H9 (cell line): ENCODE measurements around the gene IFNA5. TPM values are rescaled to one million over a fixed set of nuclear protein-coding genes. Genes with fewer than 3 reads are reported as not detected.

Source experiments
- DNase-seq: peaks from one replicate; pipeline ENCODE4 v3.0.0-alpha.2; 2017
- H2AFZ ChIP-seq: one replicate; pipeline ENCODE4 v1.6.1; 2013; ENCODE audit warnings: mild to moderate bottlenecking, low read length, control low read depth, moderate library complexity
- H2AK5ac ChIP-seq: 2 replicates; pipeline ENCODE4 v1.6.1; 2013; ENCODE audit warnings: low read length, control low read depth, mixed read lengths; ENCODE audit not compliant: insufficient read length
- H2BK120ac ChIP-seq: one replicate; pipeline ENCODE4 v1.6.1; 2013; ENCODE audit warnings: low read depth, mild to moderate bottlenecking, low read length, control low read depth, inconsistent platforms; ENCODE audit not compliant: poor library complexity, severe bottlenecking
- H2BK12ac ChIP-seq: 2 replicates; pipeline ENCODE4 v1.6.1; 2013; ENCODE audit warnings: low read length, control low read depth, mixed read lengths, low read depth; ENCODE audit not compliant: insufficient read length
- H2BK15ac ChIP-seq: 2 replicates; pipeline ENCODE4 v1.6.1; 2013; ENCODE audit warnings: low read depth, low read length, control low read depth
- H2BK20ac ChIP-seq: one replicate; pipeline ENCODE4 v1.6.1; 2013; ENCODE audit warnings: low read depth, mild to moderate bottlenecking, low read length, control low read depth, inconsistent platforms; ENCODE audit not compliant: poor library complexity, severe bottlenecking
- H2BK5ac ChIP-seq: 2 replicates; pipeline ENCODE4 v1.6.1; 2013; ENCODE audit warnings: low read length, control low read depth, mixed read lengths; ENCODE audit not compliant: insufficient read length
- H3K14ac ChIP-seq: 2 replicates; pipeline ENCODE4 v1.6.1; 2013; ENCODE audit warnings: low read length, control low read depth; ENCODE audit not compliant: insufficient read depth
- H3K18ac ChIP-seq: 2 replicates; pipeline ENCODE4 v1.6.1; 2013; ENCODE audit warnings: low read depth, mild to moderate bottlenecking, mixed read lengths, low read length, control low read depth; ENCODE audit not compliant: insufficient read length
- H3K23ac ChIP-seq: 2 replicates; pipeline ENCODE4 v1.6.1; 2013; ENCODE audit warnings: low read length, control low read depth, mixed read lengths, low read depth; ENCODE audit not compliant: insufficient read length
- H3K23me2 ChIP-seq: 2 replicates; pipeline ENCODE4 v1.6.1; 2013; ENCODE audit warnings: low read depth, mild to moderate bottlenecking, mixed read lengths, low read length, control low read depth; ENCODE audit not compliant: insufficient read length, poor library complexity, severe bottlenecking
- H3K27ac ChIP-seq: 2 replicates; pipeline ENCODE4 v1.5.1; 2013; ENCODE audit warnings: low read length, control low read depth, mixed read lengths, low read depth; ENCODE audit not compliant: insufficient read length
- H3K27me3 ChIP-seq: 2 replicates; pipeline ENCODE4 v1.6.1; 2013; ENCODE audit warnings: low read length, control low read depth, inconsistent platforms; ENCODE audit not compliant: insufficient read depth
- H3K4ac ChIP-seq: 2 replicates; pipeline ENCODE4 v1.6.1; 2013; ENCODE audit warnings: low read depth, mild to moderate bottlenecking, control low read depth, inconsistent platforms, low read length, moderate library complexity
- H3K4me1 ChIP-seq: 2 replicates; pipeline ENCODE4 v1.6.1; 2013; ENCODE audit warnings: low read length, control low read depth, inconsistent platforms; ENCODE audit not compliant: insufficient read depth
- H3K4me2 ChIP-seq: 2 replicates; pipeline ENCODE4 v1.6.1; 2013; ENCODE audit warnings: low read length, control low read depth, mixed read lengths; ENCODE audit not compliant: insufficient read length, insufficient read depth
- H3K56ac ChIP-seq: 2 replicates; pipeline ENCODE4 v1.6.1; 2013; ENCODE audit warnings: low read depth, mild to moderate bottlenecking, mixed read lengths, low read length, control low read depth; ENCODE audit not compliant: insufficient read length
- H3K79me1 ChIP-seq: 2 replicates; pipeline ENCODE4 v1.6.1; 2013; ENCODE audit warnings: low read depth, mild to moderate bottlenecking, moderate library complexity, low read length, control low read depth, inconsistent platforms; ENCODE audit not compliant: insufficient read depth, poor library complexity, severe bottlenecking
- H3K79me2 ChIP-seq: 2 replicates; pipeline ENCODE4 v1.6.1; 2013; ENCODE audit warnings: low read length, control low read depth, inconsistent platforms; ENCODE audit not compliant: insufficient read depth
- H3K9ac ChIP-seq: 2 replicates; pipeline ENCODE4 v1.6.1; 2013; ENCODE audit warnings: low read length, control low read depth, mixed read lengths; ENCODE audit not compliant: insufficient read length; ENCODE audit errors: extremely low read depth
- H3K9me3 ChIP-seq: one replicate; pipeline ENCODE4 v1.6.1; 2013; ENCODE audit warnings: low read depth, low read length, inconsistent platforms; ENCODE audit not compliant: control insufficient read depth
- H3T11ph ChIP-seq: one replicate; pipeline ENCODE4 v1.6.1; 2013; ENCODE audit warnings: mild to moderate bottlenecking, low read length, control low read depth, inconsistent platforms
- H4K20me1 ChIP-seq: one replicate; pipeline ENCODE4 v1.6.1; 2013; ENCODE audit not compliant: control insufficient read depth, insufficient read length, insufficient read depth
- H4K5ac ChIP-seq: 2 replicates; pipeline ENCODE4 v1.6.1; 2013; ENCODE audit warnings: low read depth, mild to moderate bottlenecking, mixed read lengths, low read length, control low read depth; ENCODE audit not compliant: insufficient read length
- H4K8ac ChIP-seq: replicated peaks from 2 replicates; pipeline ENCODE4 v1.6.1; 2013; ENCODE audit warnings: low read length, control low read depth, mixed read lengths, low read depth; ENCODE audit not compliant: insufficient read length
- H4K91ac ChIP-seq: 2 replicates; pipeline ENCODE4 v1.6.1; 2013; ENCODE audit warnings: low read depth, mild to moderate bottlenecking, moderate library complexity, mixed read lengths, low read length, control low read depth; ENCODE audit not compliant: insufficient read length
- H3K27ac Mint-ChIP-seq, 3 experiments: 2 replicates in 2 of 3; 3 replicates in 1 of 3; pipeline ENCODE4 v1.8.0; 2020 to 2021; ENCODE audit warnings: mixed read lengths in 3 of 3, mild to moderate bottlenecking in 1 of 3, moderate library complexity in 1 of 3
- H3K27me3 Mint-ChIP-seq: 2 replicates; pipeline ENCODE4 v1.8.0; 2021; ENCODE audit warnings: low read depth, mild to moderate bottlenecking, moderate library complexity, mixed read lengths
- H3K36me3 Mint-ChIP-seq, 3 experiments: 2 replicates in 2 of 3; 3 replicates in 1 of 3; pipeline ENCODE4 v1.8.0; 2020 to 2021; ENCODE audit warnings: low read depth in 3 of 3, mixed read lengths in 3 of 3; ENCODE audit not compliant: insufficient read depth in 1 of 3
- H3K4me1 Mint-ChIP-seq, 2 experiments: 2 replicates each; pipeline ENCODE4 v1.8.0; 2020; ENCODE audit warnings: mixed read lengths in 2 of 2
- H3K4me3 Mint-ChIP-seq, 2 experiments: 2 replicates in 1 of 2; 3 replicates in 1 of 2; pipeline ENCODE4 v1.8.0; 2020 to 2021; ENCODE audit warnings: mild to moderate bottlenecking in 2 of 2, mixed read lengths in 2 of 2, moderate library complexity in 1 of 2
- H3K9me3 Mint-ChIP-seq, 2 experiments: 2 replicates in 1 of 2; 3 replicates in 1 of 2; pipeline ENCODE4 v1.8.0; 2020; ENCODE audit warnings: mild to moderate bottlenecking in 2 of 2, mixed read lengths in 2 of 2, moderate library complexity in 1 of 2
- WGBS: extraction: QIAGEN DNeasy Blood & Tissue Kit; methylation state at CpG from one replicate; pipeline ENCODE4 v1.1.7; 2013; ENCODE audit warnings: missing lambda C conversion rate, low lambda C conversion rate, mixed read lengths; ENCODE audit not compliant: insufficient read length; ENCODE audit errors: extremely low coverage; 5-methylcytosine and 5-hydroxymethylcytosine counted together
- total RNA-seq: library from RNA; stranded (reverse); gene quantifications from 2 replicates; pipeline ENCODE4 v1.2.1, GENCODE V29; 2021
- TF ChIP-seq, protein P1 (sequence below): fragments of 200-600 bp; sonication (generic); conservative IDR thresholded peaks from 3 replicates; pipeline ENCODE4 v1.8.0; 2021; ENCODE audit warnings: antibody characterized with exemption, mild to moderate bottlenecking

IFNA5 gene
- total RNA-seq, 1 experiment from 2014 or later: not detected

- no peaks in the 10 kb centered on the region for H4K20me1 ChIP-seq
- WGBS: no CpG with 5 or more reads among the region's 4 CpGs
- H3K14ac ChIP-seq: no peak overlapping the region
- H3T11ph ChIP-seq: no peak overlapping the region
- H2BK20ac ChIP-seq: no peak overlapping the region
- H3K4me2 ChIP-seq: no peak overlapping the region
- H3K9ac ChIP-seq: no peak overlapping the region
- H3K36me3 Mint-ChIP-seq: peaks cover 0 to 3% (median 0%) of the 10 kb centered on the region in 3 experiments; a peak in 1 of 7 replicates
- H2BK120ac ChIP-seq: no peak overlapping the region
- TF ChIP-seq, protein P1, sequence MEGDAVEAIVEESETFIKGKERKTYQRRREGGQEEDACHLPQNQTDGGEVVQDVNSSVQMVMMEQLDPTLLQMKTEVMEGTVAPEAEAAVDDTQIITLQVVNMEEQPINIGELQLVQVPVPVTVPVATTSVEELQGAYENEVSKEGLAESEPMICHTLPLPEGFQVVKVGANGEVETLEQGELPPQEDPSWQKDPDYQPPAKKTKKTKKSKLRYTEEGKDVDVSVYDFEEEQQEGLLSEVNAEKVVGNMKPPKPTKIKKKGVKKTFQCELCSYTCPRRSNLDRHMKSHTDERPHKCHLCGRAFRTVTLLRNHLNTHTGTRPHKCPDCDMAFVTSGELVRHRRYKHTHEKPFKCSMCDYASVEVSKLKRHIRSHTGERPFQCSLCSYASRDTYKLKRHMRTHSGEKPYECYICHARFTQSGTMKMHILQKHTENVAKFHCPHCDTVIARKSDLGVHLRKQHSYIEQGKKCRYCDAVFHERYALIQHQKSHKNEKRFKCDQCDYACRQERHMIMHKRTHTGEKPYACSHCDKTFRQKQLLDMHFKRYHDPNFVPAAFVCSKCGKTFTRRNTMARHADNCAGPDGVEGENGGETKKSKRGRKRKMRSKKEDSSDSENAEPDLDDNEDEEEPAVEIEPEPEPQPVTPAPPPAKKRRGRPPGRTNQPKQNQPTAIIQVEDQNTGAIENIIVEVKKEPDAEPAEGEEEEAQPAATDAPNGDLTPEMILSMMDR: no peak
- no peak overlapping the region for H3K27ac ChIP-seq
- no peak overlapping the region for H4K8ac ChIP-seq
- H2BK12ac ChIP-seq: no peak overlapping the region
- no peaks in the 10 kb centered on the region for H3K9me3 ChIP-seq
- no peak overlapping the region for H2BK5ac ChIP-seq
- no peaks in the 10 kb centered on the region for H3K4me1 ChIP-seq
- no peak overlapping the region for H3K23ac ChIP-seq
- no peak overlapping the region for H3K4me3 Mint-ChIP-seq
- no peak overlapping the region for H3K18ac ChIP-seq
- H2AFZ ChIP-seq: no peak overlapping the region
- no peak overlapping the region for H4K5ac ChIP-seq
- H3K9me3 Mint-ChIP-seq: no peaks in the 10 kb centered on the region
- no peak overlapping the region for H2BK15ac ChIP-seq
- no peak overlapping the region for H3K56ac ChIP-seq
- no peaks in the 10 kb centered on the region for H3K4me1 Mint-ChIP-seq
- H3K23me2 ChIP-seq: no peaks in the 10 kb centered on the region
- no peak for DNase-seq
- H3K79me2 ChIP-seq: no peaks in the 10 kb centered on the region
- H3K27me3 Mint-ChIP-seq: no peaks in the 10 kb centered on the region
- H3K27ac Mint-ChIP-seq: no peak overlapping the region
- no peaks in the 10 kb centered on the region for H3K79me1 ChIP-seq
- H2AK5ac ChIP-seq: no peak overlapping the region
- H3K4ac ChIP-seq: no peak overlapping the region
- H3K27me3 ChIP-seq: no peaks in the 10 kb centered on the region
- H4K91ac ChIP-seq: no peak overlapping the region
Measured at GRCh38 chr9:21324047-21324446, 18.9 kb upstream of the IFNA5 start.
